Endothelial cell of umbilical vein (primary cell): ENCODE data around the gene POFUT2. TPM values are rescaled to one million over a fixed set of nuclear protein-coding genes. Genes with fewer than 3 reads are reported as not detected.

Experiments
- BruUV-seq: library from RNA; stranded (reverse); fragments of 400-500 nt; replicated peaks from 2 replicates; lab custom pipeline; 2021; lab: Mats Ljungman, UMichigan
- CTCF ChIA-PET: fragments of 300-600, 350-600 bp; sonication (Branson Sonifier 250); formaldehyde crosslinking; loops from one replicate; lab custom pipeline; 2021; ENCODE audit warnings: antibody characterized with exemption, inconsistent platforms; lab: Charles Lee
- POLR2A ChIA-PET: fragments of 300-600, 350-600 bp; sonication (Branson Sonifier 250); formaldehyde crosslinking; loops from one replicate; lab custom pipeline; 2021; ENCODE audit warnings: antibody characterized with exemption, inconsistent platforms; lab: Charles Lee
- DNase-seq: peaks from one replicate; pipeline ENCODE4 v3.0.0-alpha.2; 2011; ENCODE audit warnings: low read depth, low spot score
- FAIRE-seq: peaks from 2 replicates; lab custom pipeline; 2011; peaks lifted over from hg19 to GRCh38; lab: Jason Lieb, UNC
- H2AFZ ChIP-seq: 2 replicates; pipeline ENCODE4 v1.6.0; 2012; ENCODE audit warnings: low read depth, low read length, control low read depth, inconsistent platforms
- H3K27ac ChIP-seq: 2 replicates; pipeline ENCODE4 v1.5.1; 2011; ENCODE audit warnings: low read depth, mild to moderate bottlenecking, control low read depth, low read length, moderate library complexity; ENCODE audit not compliant: insufficient read depth
- H3K27me3 ChIP-seq, 2 experiments: 2 replicates each; pipeline versions ENCODE4 v1.6.0 to v1.6.1; 2011; ENCODE audit warnings: low read length in 2 of 2, mixed read lengths in 1 of 2; ENCODE audit not compliant: control insufficient read depth in 2 of 2, insufficient read depth in 2 of 2
- H3K36me3 ChIP-seq, 2 experiments: 2 replicates in 1 of 2; 3 replicates in 1 of 2; pipeline ENCODE4 v1.5.1; 2011; ENCODE audit warnings: low read length in 2 of 2, mild to moderate bottlenecking in 1 of 2, moderate library complexity in 1 of 2; ENCODE audit not compliant: control insufficient read depth in 2 of 2, insufficient read depth in 2 of 2; ENCODE audit errors: extremely low read depth in 1 of 2
- H3K4me1 ChIP-seq: 3 replicates; pipeline ENCODE4 v1.5.1; 2011; ENCODE audit warnings: mild to moderate bottlenecking, low read length; ENCODE audit not compliant: control insufficient read depth, insufficient read depth; ENCODE audit errors: extremely low read depth
- H3K4me2 ChIP-seq: 2 replicates; pipeline ENCODE4 v1.6.1; 2011; ENCODE audit warnings: low read length, control low read depth, mixed read lengths; ENCODE audit not compliant: insufficient read depth
- H3K4me3 ChIP-seq, 3 experiments: fragments of 200-600 bp in 1 of 3; sonication (generic), shearing (Covaris generic) in 1 of 3; replicated peaks in 1 of 3; 2 replicates each; pipeline ENCODE4 v1.5.1; 2011 to 2016; ENCODE audit warnings: control low read depth in 3 of 3, low read length in 3 of 3, mild to moderate bottlenecking in 2 of 3, inconsistent platforms in 1 of 3, low read depth in 1 of 3, moderate library complexity in 1 of 3; ENCODE audit not compliant: insufficient read depth in 1 of 3
- H3K79me2 ChIP-seq: 2 replicates; pipeline ENCODE4 v1.6.0; 2012; ENCODE audit warnings: low read length, inconsistent platforms; ENCODE audit not compliant: control insufficient read depth, insufficient read depth
- H3K9ac ChIP-seq: replicated peaks from 2 replicates; pipeline ENCODE3; 2011; ENCODE audit warnings: low read length, control low read depth; ENCODE audit not compliant: insufficient read depth; ENCODE audit errors: extremely low read depth
- H3K9me1 ChIP-seq: replicated peaks from 3 replicates; pipeline ENCODE4 v1.6.0; 2011; ENCODE audit warnings: mild to moderate bottlenecking, low read length; ENCODE audit not compliant: control insufficient read depth, insufficient read depth; ENCODE audit errors: extremely low read depth
- H3K9me3 ChIP-seq: replicated peaks from 2 replicates; pipeline ENCODE4 v1.5.1; 2012; ENCODE audit warnings: low read length, inconsistent platforms; ENCODE audit not compliant: control insufficient read depth, insufficient read depth
- H4K20me1 ChIP-seq: replicated peaks from 2 replicates; pipeline ENCODE3; 2011; ENCODE audit warnings: mild to moderate bottlenecking, low read length; ENCODE audit not compliant: control insufficient read depth, insufficient read depth; ENCODE audit errors: extremely low read depth
- EZH2 ChIP-seq: IDR thresholded peaks from 2 replicates; pipeline ENCODE4 v1.6.1; 2012; ENCODE audit warnings: borderline replicate concordance, low read depth, mild to moderate bottlenecking, moderate library complexity, low read length, inconsistent platforms; ENCODE audit not compliant: severe bottlenecking
- FOS ChIP-seq: IDR thresholded peaks from 2 replicates; pipeline ENCODE4 v1.6.1; 2011; ENCODE audit warnings: mild to moderate bottlenecking, low read length, moderate library complexity, borderline replicate concordance; ENCODE audit not compliant: insufficient read depth
- GATA2 ChIP-seq: IDR thresholded peaks from 2 replicates; pipeline ENCODE4 v1.7.0; 2011; ENCODE audit warnings: low read depth, mild to moderate bottlenecking, moderate library complexity, mixed read lengths, low read length; ENCODE audit not compliant: insufficient read length, insufficient read depth
- JUN ChIP-seq: IDR thresholded peaks from 2 replicates; pipeline ENCODE4 v1.6.1; 2011; ENCODE audit warnings: borderline replicate concordance, low read depth; ENCODE audit not compliant: insufficient read length, insufficient read depth
- MYC ChIP-seq: IDR thresholded peaks from one replicate; pipeline ENCODE4 v1.6.1; 2011; ENCODE audit warnings: mild to moderate bottlenecking, low read depth, low read length
- POLR2A ChIP-seq: IDR thresholded peaks from 2 replicates; pipeline ENCODE4 v1.6.1; 2012; ENCODE audit warnings: low read depth, mild to moderate bottlenecking, control low read depth, low read length
- POLR2AphosphoS5 ChIP-seq: IDR thresholded peaks from 2 replicates; pipeline ENCODE4 v1.6.1; 2012; ENCODE audit warnings: low read depth, mild to moderate bottlenecking, control low read depth, low read length, moderate library complexity; ENCODE audit not compliant: insufficient read depth
- dilution Hi-C: fragments of 300-500 bp; cut with MboI; formaldehyde crosslinking; loops from one replicate; pipeline ENCODE4 v1.15.0; 2019; ENCODE audit warnings: low sequenced_read_pairs; ENCODE audit not compliant: extremely low pct_ligation_motif_present
- intact Hi-C: fragments of 100-400 bp; cut with micrococcal nuclease; formaldehyde crosslinking; loops from one replicate; pipeline ENCODE4 v1.10.0; 2022
- polyA plus RNA-seq, 4 experiments: library from polyadenylated mRNA; depleted of rRNA in 3 of 4; stranded (reverse) in 3 of 4; unstranded in 1 of 4; fragments of >200 nt; gene quantifications; 2 replicates each; pipeline versions ENCODE4 v1.2.1 to v1.2.3, GENCODE V29; 2011 to 2012; ENCODE audit warnings: missing spikeins in 1 of 4
- total RNA-seq: library from RNA; stranded (reverse); gene quantifications from 2 replicates; pipeline ENCODE4 v1.2.3, GENCODE V29; 2021
- TF ChIP-seq, protein P1 (sequence below), 2 donors: IDR thresholded peaks; 1 replicate in 1 of 2; 2 replicates in 1 of 2; pipeline ENCODE4 v1.5.1; 2011; ENCODE audit warnings: low read length in 2 of 2, mild to moderate bottlenecking in 2 of 2, moderate library complexity in 2 of 2, control low read depth in 1 of 2, inconsistent platforms in 1 of 2, low read depth in 1 of 2; ENCODE audit not compliant: insufficient read depth in 1 of 2; ENCODE audit errors: extremely low read depth in 1 of 2
- TF ChIP-seq, protein P2 (sequence below): IDR thresholded peaks from 2 replicates; pipeline ENCODE4 v1.6.1; 2011; ENCODE audit not compliant: insufficient read depth, insufficient read length

Gene POFUT2
- total and polyA plus RNA-seq, 2 donors (not counting 3 experiments of a cell fraction or from before 2014, with no cell fraction given), result 30.7 to 47.5 TPM

DNA sequence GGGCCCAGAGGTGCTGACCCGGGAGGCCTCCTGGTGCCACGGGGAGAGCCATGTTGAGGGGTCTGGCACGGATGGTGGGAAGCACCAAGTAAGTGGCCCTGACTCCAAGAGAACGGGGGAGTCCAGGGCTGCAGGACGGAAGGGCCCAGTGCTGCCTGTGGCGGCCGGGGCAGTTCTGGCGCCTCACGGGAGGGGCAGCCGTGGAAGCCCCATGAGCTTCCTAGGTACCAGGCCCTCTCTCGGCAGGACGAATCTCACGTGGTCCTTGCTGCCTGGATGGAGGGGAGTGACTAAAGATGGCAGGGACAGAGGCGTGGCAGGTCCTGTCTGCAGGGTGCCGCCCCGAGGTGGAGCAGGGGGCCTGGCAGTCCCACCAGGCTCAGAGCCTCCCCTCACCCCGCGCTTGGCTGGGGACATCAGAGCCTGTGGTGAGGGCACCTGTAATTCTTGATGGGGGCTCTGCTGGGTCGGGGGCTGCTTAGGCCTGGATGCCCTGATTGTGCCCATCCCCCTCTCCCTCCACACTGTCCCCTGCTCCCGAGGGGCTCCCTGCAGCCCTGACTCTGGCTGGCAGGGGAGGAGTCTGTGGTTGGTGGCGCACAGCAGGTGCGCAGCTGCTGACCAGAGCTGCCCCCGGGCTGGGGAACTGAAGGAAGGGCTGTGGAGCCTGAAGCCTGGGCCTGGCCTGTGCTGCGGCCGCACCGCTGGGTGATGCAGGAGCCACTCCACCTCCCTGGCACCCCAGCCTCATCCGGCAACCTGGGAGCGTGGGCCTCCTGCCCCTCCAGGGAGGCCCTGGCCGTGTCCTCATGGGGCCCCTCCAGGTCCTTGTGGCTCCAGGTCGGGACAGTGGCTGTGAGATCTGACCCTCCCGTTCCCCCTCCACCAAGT, 31.4 kb downstream of the POFUT2 start:
- H3K9me3 ChIP-seq, result no peaks in the 10 kb centered on the region
- dilution Hi-C loops (no loop called here), intact Hi-C loops (no loop called here)
- no peak overlapping the region for H3K9ac ChIP-seq
- ChIA-PET CTCF (interaction anchor here (0.8 to 1.6 kb wide), 3 partner anchors 8 to 110 kb away, joined by 3 to 5 read pairs (median 3); no protein-coding TSS in a partner anchor), POLR2A (no interaction called here)
- TF ChIP-seq POLR2AphosphoS5, result no peak
- TF ChIP-seq JUN, result no peak
- no peak for TF ChIP-seq MYC
- TF ChIP-seq, protein P1, sequence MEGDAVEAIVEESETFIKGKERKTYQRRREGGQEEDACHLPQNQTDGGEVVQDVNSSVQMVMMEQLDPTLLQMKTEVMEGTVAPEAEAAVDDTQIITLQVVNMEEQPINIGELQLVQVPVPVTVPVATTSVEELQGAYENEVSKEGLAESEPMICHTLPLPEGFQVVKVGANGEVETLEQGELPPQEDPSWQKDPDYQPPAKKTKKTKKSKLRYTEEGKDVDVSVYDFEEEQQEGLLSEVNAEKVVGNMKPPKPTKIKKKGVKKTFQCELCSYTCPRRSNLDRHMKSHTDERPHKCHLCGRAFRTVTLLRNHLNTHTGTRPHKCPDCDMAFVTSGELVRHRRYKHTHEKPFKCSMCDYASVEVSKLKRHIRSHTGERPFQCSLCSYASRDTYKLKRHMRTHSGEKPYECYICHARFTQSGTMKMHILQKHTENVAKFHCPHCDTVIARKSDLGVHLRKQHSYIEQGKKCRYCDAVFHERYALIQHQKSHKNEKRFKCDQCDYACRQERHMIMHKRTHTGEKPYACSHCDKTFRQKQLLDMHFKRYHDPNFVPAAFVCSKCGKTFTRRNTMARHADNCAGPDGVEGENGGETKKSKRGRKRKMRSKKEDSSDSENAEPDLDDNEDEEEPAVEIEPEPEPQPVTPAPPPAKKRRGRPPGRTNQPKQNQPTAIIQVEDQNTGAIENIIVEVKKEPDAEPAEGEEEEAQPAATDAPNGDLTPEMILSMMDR (IDR thresholded peaks at IDR 0.05; ENCODE audit: extremely low read depth in 1 of 2, insufficient read depth in 1 of 2, low read depth in 1 of 2, low read length in 2 of 2), result no peak
- TF ChIP-seq POLR2A, result no peak
- no peak for TF ChIP-seq EZH2
- TF ChIP-seq, protein P2, sequence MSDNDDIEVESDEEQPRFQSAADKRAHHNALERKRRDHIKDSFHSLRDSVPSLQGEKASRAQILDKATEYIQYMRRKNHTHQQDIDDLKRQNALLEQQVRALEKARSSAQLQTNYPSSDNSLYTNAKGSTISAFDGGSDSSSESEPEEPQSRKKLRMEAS, result no peak
- no peak for TF ChIP-seq FOS
- TF ChIP-seq GATA2, result no peak
- FAIRE-seq (no peak), DNase-seq (no peak)
- H4K20me1 ChIP-seq, result no peaks in the 10 kb centered on the region
- H3K79me2 ChIP-seq, result no peaks in the 10 kb centered on the region
- no peak overlapping the region for H3K4me3 ChIP-seq
- no peak overlapping the region for H2AFZ ChIP-seq
- H3K36me3 ChIP-seq, result no peaks in the 10 kb centered on the region
- no TSS peak for BruUV-seq
- H3K4me2 ChIP-seq, result no peak overlapping the region
- H3K4me1 ChIP-seq, result no peaks in the 10 kb centered on the region
- no peak overlapping the region for H3K27ac ChIP-seq
- no peaks in the 10 kb centered on the region for H3K9me1 ChIP-seq
- peaks cover 0 to 2% of the 10 kb centered on the region in 2 experiments for H3K27me3 ChIP-seq
